ENCODE data around the gene FZD4. TPM values are rescaled to one million over a fixed set of nuclear protein-coding genes. Genes with fewer than 3 reads are reported as not detected.

FZD4 gene
- total RNA-seq, 1 donor from 2014 or later: 57.4 TPM

DNA sequence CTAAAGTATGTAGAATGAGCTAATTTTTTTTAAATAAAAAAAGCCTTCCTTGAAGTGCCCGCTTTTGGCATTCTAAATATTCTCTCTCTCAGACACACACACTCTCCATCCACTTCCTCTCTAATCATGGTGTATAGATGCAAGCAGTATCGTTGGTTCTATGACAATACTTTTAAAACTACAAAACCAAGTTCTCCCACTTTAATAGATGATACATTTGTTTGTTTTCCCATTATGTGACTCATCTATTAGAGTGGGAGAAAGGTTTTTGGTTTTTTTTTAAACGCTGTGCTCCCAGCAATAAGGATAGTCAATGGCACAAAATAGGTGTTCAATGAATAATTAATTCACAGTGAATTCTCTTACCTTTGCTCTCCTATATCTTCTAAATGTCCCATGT, 44.6 kb downstream of the FZD4 start:
- Histone ChIP-seq H3K9me3 (peaks cover 3% of the 10 kb centered on the region), H3K36me3 (no peaks in the 10 kb centered on the region), H3K4me3 (no peak overlapping the region), H3K4me1 (no peaks in the 10 kb centered on the region), H3K27me3 (no peaks in the 10 kb centered on the region), H3K27ac (no peak overlapping the region)
- TF ChIP-seq, protein P1, sequence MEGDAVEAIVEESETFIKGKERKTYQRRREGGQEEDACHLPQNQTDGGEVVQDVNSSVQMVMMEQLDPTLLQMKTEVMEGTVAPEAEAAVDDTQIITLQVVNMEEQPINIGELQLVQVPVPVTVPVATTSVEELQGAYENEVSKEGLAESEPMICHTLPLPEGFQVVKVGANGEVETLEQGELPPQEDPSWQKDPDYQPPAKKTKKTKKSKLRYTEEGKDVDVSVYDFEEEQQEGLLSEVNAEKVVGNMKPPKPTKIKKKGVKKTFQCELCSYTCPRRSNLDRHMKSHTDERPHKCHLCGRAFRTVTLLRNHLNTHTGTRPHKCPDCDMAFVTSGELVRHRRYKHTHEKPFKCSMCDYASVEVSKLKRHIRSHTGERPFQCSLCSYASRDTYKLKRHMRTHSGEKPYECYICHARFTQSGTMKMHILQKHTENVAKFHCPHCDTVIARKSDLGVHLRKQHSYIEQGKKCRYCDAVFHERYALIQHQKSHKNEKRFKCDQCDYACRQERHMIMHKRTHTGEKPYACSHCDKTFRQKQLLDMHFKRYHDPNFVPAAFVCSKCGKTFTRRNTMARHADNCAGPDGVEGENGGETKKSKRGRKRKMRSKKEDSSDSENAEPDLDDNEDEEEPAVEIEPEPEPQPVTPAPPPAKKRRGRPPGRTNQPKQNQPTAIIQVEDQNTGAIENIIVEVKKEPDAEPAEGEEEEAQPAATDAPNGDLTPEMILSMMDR (IDR thresholded peaks at IDR 0.05): no peak
- DNase-seq: no peak
- no peak for ATAC-seq
- intact Hi-C loops (cut with DNase I): no loop called here

DNA sequence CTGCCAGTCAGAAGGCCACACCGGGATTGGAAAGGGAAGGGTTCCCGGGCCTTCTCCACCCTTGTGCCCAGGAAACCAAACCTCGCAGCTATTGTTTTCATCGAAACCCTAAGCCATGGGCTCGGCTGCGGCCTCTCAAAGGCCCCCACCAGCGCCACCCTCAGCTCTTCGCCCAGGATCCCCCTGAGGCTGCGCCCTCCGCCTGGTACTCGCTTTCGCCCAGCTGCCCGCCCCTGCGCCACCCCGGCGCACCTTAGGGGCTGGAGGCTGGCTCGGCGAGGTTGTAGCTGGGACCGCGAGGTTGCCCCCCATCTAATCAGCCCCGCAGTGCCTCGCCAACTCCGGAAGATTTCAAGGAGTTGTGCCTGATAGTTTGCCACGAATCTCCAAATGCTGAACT, 49.0 kb downstream of the FZD4 start:
- Histone ChIP-seq H3K9me3 (no peaks in the 10 kb centered on the region), H3K27me3 (no peaks in the 10 kb centered on the region), H3K4me3 (no peak overlapping the region), H3K4me1 (no peaks in the 10 kb centered on the region), H3K27ac (no peak overlapping the region), H3K36me3 (no peaks in the 10 kb centered on the region)
- intact Hi-C loops (cut with DNase I): no loop called here
- no peak for DNase-seq
- TF ChIP-seq, protein P1 (IDR thresholded peaks at IDR 0.05): no peak
- no peak for ATAC-seq

DNA sequence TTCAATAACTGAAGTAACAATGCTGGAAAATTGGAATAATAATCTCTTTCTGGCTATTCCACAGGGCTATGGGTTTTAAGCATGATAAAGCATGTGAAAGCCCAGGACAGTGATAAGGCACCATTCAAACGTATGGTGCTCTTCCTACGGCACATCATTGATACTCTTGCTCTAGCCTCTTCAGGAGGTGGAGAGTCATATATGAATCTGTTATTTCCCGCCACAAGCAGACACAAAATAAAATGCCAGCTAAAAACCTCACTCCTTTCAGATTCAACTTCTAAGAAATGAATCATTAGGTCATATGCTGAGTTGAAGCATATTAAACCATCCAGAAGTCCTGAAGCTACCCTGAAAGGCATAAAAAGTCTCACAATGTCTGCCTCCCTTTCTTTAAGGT, 49.9 kb downstream of the FZD4 start:
- H3K9me3 ChIP-seq: no peaks in the 10 kb centered on the region
- H3K36me3 ChIP-seq: no peaks in the 10 kb centered on the region
- no peak for ATAC-seq
- H3K4me1 ChIP-seq: no peaks in the 10 kb centered on the region
- H3K27me3 ChIP-seq: no peaks in the 10 kb centered on the region
- TF ChIP-seq, protein P1 (IDR thresholded peaks at IDR 0.05): no peak
- no peak overlapping the region for H3K4me3 ChIP-seq
- DNase-seq: no peak
- no peak overlapping the region for H3K27ac ChIP-seq
- intact Hi-C loops (cut with DNase I): no loop called here

DNA sequence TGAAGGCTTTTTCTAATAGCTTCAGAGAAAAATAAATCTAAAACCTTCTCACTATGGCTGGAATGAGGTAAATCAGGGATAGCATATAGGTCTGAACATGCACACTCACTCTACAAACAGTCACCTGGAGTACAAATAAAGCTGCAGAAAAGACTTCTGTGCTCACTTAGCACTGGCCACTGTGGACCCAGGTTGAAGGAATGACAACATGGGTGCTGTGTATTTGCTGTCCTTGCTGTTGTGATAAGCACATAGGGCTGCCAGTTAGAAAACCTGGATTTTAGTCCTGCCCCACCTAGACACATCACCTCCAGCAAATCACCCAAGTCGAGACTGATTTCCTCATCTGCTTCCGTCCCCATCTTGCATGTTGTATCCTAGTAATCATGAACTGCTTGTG, 51.2 kb downstream of the FZD4 start:
- DNase-seq: no peak
- Histone ChIP-seq H3K27ac (no peak overlapping the region), H3K4me3 (no peak overlapping the region), H3K4me1 (no peaks in the 10 kb centered on the region), H3K27me3 (no peaks in the 10 kb centered on the region), H3K9me3 (no peaks in the 10 kb centered on the region), H3K36me3 (no peaks in the 10 kb centered on the region)
- intact Hi-C loops (cut with DNase I): no loop called here
- TF ChIP-seq, protein P1 (IDR thresholded peaks at IDR 0.05): no peak
- no peak for ATAC-seq

DNA sequence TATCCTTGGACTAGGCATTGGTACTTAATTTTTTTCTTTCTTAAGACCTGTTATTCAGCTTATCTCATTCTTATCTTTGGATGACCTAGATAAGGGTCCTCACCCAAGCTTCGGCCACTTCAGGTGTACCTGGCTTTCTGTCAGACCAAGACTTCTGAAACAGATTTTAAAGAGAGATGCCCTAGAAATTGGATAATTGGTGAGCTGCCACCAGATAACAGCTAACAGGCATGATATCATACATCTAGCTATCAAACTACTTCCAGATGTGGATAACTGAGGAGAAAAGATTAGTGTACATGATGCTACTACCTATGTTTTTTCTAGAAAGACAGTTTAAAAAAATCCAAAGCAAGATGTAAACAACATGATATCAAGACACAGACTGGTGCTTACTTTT, 52.9 kb downstream of the FZD4 start:
- no peaks in the 10 kb centered on the region for H3K36me3 ChIP-seq
- H3K27me3 ChIP-seq: no peaks in the 10 kb centered on the region
- TF ChIP-seq, protein P1 (IDR thresholded peaks at IDR 0.05): no peak
- no peaks in the 10 kb centered on the region for H3K9me3 ChIP-seq
- no peak overlapping the region for H3K4me3 ChIP-seq
- no peaks in the 10 kb centered on the region for H3K4me1 ChIP-seq
- ATAC-seq: no peak
- intact Hi-C loops (cut with DNase I): no loop called here
- DNase-seq: no peak
- no peak overlapping the region for H3K27ac ChIP-seq

DNA sequence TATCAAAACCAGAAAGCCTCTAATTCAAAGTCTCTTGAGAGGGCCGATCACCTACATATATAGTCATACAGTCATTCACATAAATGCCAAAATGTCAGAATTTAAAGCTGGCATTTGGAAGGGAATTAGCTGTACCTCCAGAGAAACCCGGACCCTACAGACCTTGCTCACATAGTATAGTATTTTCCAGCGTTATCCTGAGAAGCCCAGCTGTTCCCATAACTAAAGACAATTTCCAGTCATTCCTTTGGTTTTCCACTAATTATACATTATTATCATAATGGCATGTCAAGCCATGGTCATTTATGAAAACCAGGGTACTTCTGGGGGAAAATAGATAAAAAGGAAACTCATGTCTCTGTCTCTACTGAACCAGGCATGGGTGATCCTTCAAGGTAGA, 53.6 kb downstream of the FZD4 start:
- no peaks in the 10 kb centered on the region for H3K36me3 ChIP-seq
- no peak for ATAC-seq
- TF ChIP-seq, protein P1 (IDR thresholded peaks at IDR 0.05): no peak
- H3K9me3 ChIP-seq: no peaks in the 10 kb centered on the region
- no peak overlapping the region for H3K4me3 ChIP-seq
- DNase-seq: no peak
- H3K27me3 ChIP-seq: no peaks in the 10 kb centered on the region
- intact Hi-C loops (cut with DNase I): no loop called here
- H3K27ac ChIP-seq: no peak overlapping the region
- H3K4me1 ChIP-seq: no peaks in the 10 kb centered on the region
